ENCODE measurements around the gene LCP1. TPM values are rescaled to one million over a fixed set of nuclear protein-coding genes. Genes with fewer than 3 reads are reported as not detected.

Gene LCP1
- total RNA-seq, 1 donor from 2014 or later: 371 TPM

GRCh38 chr13:46132109-46132508 lies 49.9 kb downstream of the LCP1 start:
- Histone ChIP-seq H3K27me3 (ENCODE audit: low read depth) (no peaks in the 10 kb centered on the region), H3K36me3 (peaks cover 83% of the 10 kb centered on the region), H3K4me3 (no peak overlapping the region), H3K4me1 (no peaks in the 10 kb centered on the region), H3K9me3 (no peaks in the 10 kb centered on the region), H3K27ac (no peak overlapping the region)
- DNase-seq: no peak
- no peak for ATAC-seq
- intact Hi-C loops (cut with DNase I): no loop called here
- no peak for TF ChIP-seq CTCF (IDR thresholded peaks at IDR 0.05)

- Histone ChIP-seq H3K9me3 (no peaks in the 10 kb centered on the region), H3K27me3 (ENCODE audit: low read depth) (no peaks in the 10 kb centered on the region), H3K27ac (no peak overlapping the region), H3K4me1 (no peaks in the 10 kb centered on the region), H3K4me3 (no peak overlapping the region), H3K36me3 (peaks cover 81% of the 10 kb centered on the region)
- no peak for TF ChIP-seq CTCF (IDR thresholded peaks at IDR 0.05)
- intact Hi-C loops (cut with DNase I): no loop called here
- no peak for DNase-seq
- ATAC-seq: no peak
Observed at GRCh38 chr13:46131705-46132104, 50.3 kb downstream of the LCP1 start.

GRCh38 chr13:46129955-46130618 lies 51.9 kb downstream of the LCP1 start:
- ATAC-seq: no peak
- intact Hi-C loops (cut with DNase I): no loop called here
- TF ChIP-seq CTCF (IDR thresholded peaks at IDR 0.05): no peak
- Histone ChIP-seq H3K36me3 (peaks cover 68% of the 10 kb centered on the region), H3K27me3 (ENCODE audit: low read depth) (no peaks in the 10 kb centered on the region), H3K4me1 (peaks cover 10% of the 10 kb centered on the region), H3K4me3 (no peak overlapping the region), H3K9me3 (no peaks in the 10 kb centered on the region), H3K27ac (no peak overlapping the region)
- no peak for DNase-seq

- no peak overlapping the region for H3K27ac ChIP-seq
- H3K4me1 ChIP-seq: peaks cover 14% of the 10 kb centered on the region
- TF ChIP-seq CTCF (IDR thresholded peaks at IDR 0.05): no peak
- H3K9me3 ChIP-seq: no peaks in the 10 kb centered on the region
- DNase-seq: no peak
- no peak overlapping the region for H3K4me3 ChIP-seq
- H3K36me3 ChIP-seq: peaks cover 59% of the 10 kb centered on the region
- no peak for ATAC-seq
- no peaks in the 10 kb centered on the region for H3K27me3 ChIP-seq (ENCODE audit: low read depth)
- intact Hi-C loops (cut with DNase I): no loop called here
Observed at GRCh38 chr13:46129124-46129523, 52.9 kb downstream of the LCP1 start.

- TF ChIP-seq CTCF (IDR thresholded peaks at IDR 0.05): no peak
- Histone ChIP-seq H3K27ac (no peak overlapping the region), H3K27me3 (ENCODE audit: low read depth) (no peaks in the 10 kb centered on the region), H3K4me1 (peaks cover 14% of the 10 kb centered on the region), H3K36me3 (peaks cover 44% of the 10 kb centered on the region), H3K4me3 (no peak overlapping the region), H3K9me3 (no peaks in the 10 kb centered on the region)
- intact Hi-C loops (cut with DNase I): no loop called here
- ATAC-seq (no peak), DNase-seq (no peak)
Observed at GRCh38 chr13:46127358-46128023, 54.5 kb downstream of the LCP1 start.

Measured in lower lobe of right lung (tissue), 2 donors.